GM12892 (cell line): Measurements from ENCODE around the gene EXOSC1.

Experiments used
- DNase-seq: peaks from one replicate; pipeline ENCODE4 v3.0.0; 2011; ENCODE audit not compliant: insufficient read length
- FAIRE-seq: peaks from 2 replicates; lab custom pipeline; 2011; peaks lifted over from hg19 to GRCh38; lab: Jason Lieb, UNC
- POLR2A ChIP-seq: IDR thresholded peaks from 2 replicates; pipeline ENCODE4 v1.6.1; 2011; ENCODE audit warnings: low read depth, low read length, control low read depth
- POLR2AphosphoS5 ChIP-seq: IDR thresholded peaks from 2 replicates; pipeline ENCODE4 v1.6.1; 2011; ENCODE audit warnings: low read depth, low read length, control low read depth
- TAF1 ChIP-seq: IDR thresholded peaks from 2 replicates; pipeline ENCODE4 v1.6.1; 2011; ENCODE audit warnings: low read depth, mild to moderate bottlenecking, control low read depth, low read length, borderline replicate concordance

The EXOSC1 gene

GRCh38 chr10:97456034-97456685 lies 10.4 kb upstream of the EXOSC1 start:
- DNase-seq (no peak), FAIRE-seq (no peak)
- TF ChIP-seq POLR2A (no peak), POLR2AphosphoS5 (peak; percentile 0; the same call in 1 of the 2 replicates)

- no peak for DNase-seq
- TF ChIP-seq POLR2A (no peak), POLR2AphosphoS5 (no peak), TAF1 (no peak)
- FAIRE-seq: no peak
Observed at GRCh38 chr10:97454330-97455036, 8.7 kb upstream of the EXOSC1 start.

- FAIRE-seq: no peak
- TF ChIP-seq POLR2AphosphoS5: no peak
- no peak for TF ChIP-seq POLR2A
- TF ChIP-seq TAF1: no peak
- no peak for DNase-seq
Observed at GRCh38 chr10:97452352-97452751, 6.5 kb upstream of the EXOSC1 start.

- TF ChIP-seq POLR2AphosphoS5: no peak
- no peak for TF ChIP-seq POLR2A
- TF ChIP-seq TAF1: no peak
- DNase-seq (no peak), FAIRE-seq (no peak)
Observed at GRCh38 chr10:97451605-97452004, 5.8 kb upstream of the EXOSC1 start.

- TF ChIP-seq TAF1 (no peak), POLR2AphosphoS5 (no peak)
- FAIRE-seq (no peak), DNase-seq (no peak)
Observed at GRCh38 chr10:97450828-97451227, 5.0 kb upstream of the EXOSC1 start.

GRCh38 chr10:97445357-97445721 lies 467 bp downstream of the EXOSC1 start:
- TF ChIP-seq TAF1: no peak
- no peak for TF ChIP-seq POLR2AphosphoS5
- no peak for TF ChIP-seq POLR2A
- FAIRE-seq (no peak), DNase-seq (no peak)

- DNase-seq: no peak
- TF ChIP-seq POLR2AphosphoS5 (no peak), POLR2A (no peak), TAF1 (no peak)
- no peak for FAIRE-seq
Observed at GRCh38 chr10:97444212-97444611, 1.6 kb downstream of the EXOSC1 start.

GRCh38 chr10:97442277-97442676 lies 3.5 kb downstream of the EXOSC1 start:
- DNase-seq (no peak), FAIRE-seq (no peak)
- TF ChIP-seq POLR2AphosphoS5 (no peak), POLR2A (no peak), TAF1 (no peak)

- TF ChIP-seq TAF1 (no peak), POLR2AphosphoS5 (no peak), POLR2A (no peak)
- FAIRE-seq: no peak
- DNase-seq: no peak
Observed at GRCh38 chr10:97435211-97435610, 10.6 kb downstream of the EXOSC1 start.

- DNase-seq (no peak), FAIRE-seq (no peak)
- TF ChIP-seq TAF1 (no peak), POLR2A (peak; percentile 24; the same call in 1 of the 2 replicates), POLR2AphosphoS5 (peak; percentile 56)
Observed at GRCh38 chr10:97434557-97434956, 11.2 kb downstream of the EXOSC1 start.

- FAIRE-seq (no peak), DNase-seq (no peak)
- peak; percentile 16; the same call in 1 of the 2 replicates for TF ChIP-seq POLR2AphosphoS5
- TF ChIP-seq TAF1: no peak
- TF ChIP-seq POLR2A: peak; percentile 40; the same call in 1 of the 2 replicates
Observed at GRCh38 chr10:97434055-97434454, 11.8 kb downstream of the EXOSC1 start.

GRCh38 chr10:97428572-97428981 lies 17.2 kb downstream of the EXOSC1 start:
- FAIRE-seq (no peak), DNase-seq (no peak)
- TF ChIP-seq POLR2A: no peak
- TF ChIP-seq POLR2AphosphoS5: no peak
- no peak for TF ChIP-seq TAF1
